Neural cell (in vitro differentiated cells): ENCODE results near the gene ABRACL. TPM values are rescaled to one million over a fixed set of nuclear protein-coding genes. Genes with fewer than 3 reads are reported as not detected.
"Not testable (repeated sequence)": the region's sequence is repeated elsewhere in the genome, so short reads cannot be mapped to it uniquely, and the experiment has no call there.

Experiments used
- H2AFZ ChIP-seq: fragments of 200-600, 300-800 bp; sonication (generic), shearing (Covaris generic); 2 replicates; pipeline ENCODE4 v1.6.0; 2014; ENCODE audit warnings: low read depth, mild to moderate bottlenecking, antibody characterized with exemption, low read length, moderate library complexity
- H3F3A ChIP-seq: fragments of 200-600 bp; shearing (Covaris generic); 2 replicates; pipeline ENCODE4 v1.6.1; 2016; ENCODE audit warnings: mild to moderate bottlenecking, moderate library complexity, mixed read lengths, antibody characterized with exemption, low read length; ENCODE audit not compliant: insufficient read depth, poor library complexity, severe bottlenecking
- H3K27ac ChIP-seq: fragments of 200-600, 300-800 bp; sonication (generic), shearing (Covaris generic); 2 replicates; pipeline ENCODE4 v1.5.1; 2014; ENCODE audit warnings: mild to moderate bottlenecking, low read length, moderate library complexity
- H3K27me3 ChIP-seq: fragments of 300-800, 200-600 bp; sonication (generic), shearing (Covaris generic); 2 replicates; pipeline ENCODE4 v1.6.0; 2014; ENCODE audit warnings: mild to moderate bottlenecking, low read depth, low read length, moderate library complexity; ENCODE audit not compliant: insufficient read depth
- H3K36me3 ChIP-seq: fragments of 300-800, 200-600 bp; sonication (generic), shearing (Covaris generic); 2 replicates; pipeline ENCODE4 v1.5.1; 2014; ENCODE audit warnings: mild to moderate bottlenecking, antibody characterized with exemption, low read length, moderate library complexity; ENCODE audit not compliant: insufficient read depth
- H3K4me2 ChIP-seq: fragments of 300-800, 200-600 bp; sonication (generic), shearing (Covaris generic); 2 replicates; pipeline ENCODE4 v1.6.0; 2014; ENCODE audit warnings: mild to moderate bottlenecking, low read length
- H3K4me3 ChIP-seq: fragments of 300-800, 200-600 bp; sonication (generic), shearing (Covaris generic); 2 replicates; pipeline ENCODE4 v1.5.1; 2014; ENCODE audit warnings: mild to moderate bottlenecking, low read length, moderate library complexity
- H3K79me2 ChIP-seq: fragments of 200-600 bp; shearing (Covaris generic); replicated peaks from 2 replicates; pipeline ENCODE4 v1.6.0; 2014; ENCODE audit warnings: mild to moderate bottlenecking, low read length, moderate library complexity; ENCODE audit not compliant: insufficient read depth
- H3K9ac ChIP-seq: fragments of 300-800, 200-600 bp; sonication (generic), shearing (Covaris generic); 2 replicates; pipeline ENCODE4 v1.6.1; 2016; ENCODE audit warnings: mild to moderate bottlenecking, low read length, mixed read lengths
- H3K9me2 ChIP-seq: fragments of 200-600 bp; shearing (Covaris generic); 2 replicates; pipeline ENCODE4 v1.6.1; 2016; ENCODE audit warnings: mild to moderate bottlenecking, low read length, mixed read lengths; ENCODE audit not compliant: insufficient read depth
- H3K9me3 ChIP-seq: fragments of 200-600, 300-800 bp; sonication (generic), shearing (Covaris generic); 2 replicates; pipeline ENCODE4 v1.6.1; 2016; ENCODE audit warnings: mild to moderate bottlenecking, mixed run types, low read length, moderate library complexity, mixed read lengths
- H4K20me1 ChIP-seq: fragments of 200-600 bp; shearing (Covaris generic); 2 replicates; pipeline ENCODE4 v1.6.1; 2016; ENCODE audit warnings: mild to moderate bottlenecking, mixed run types; ENCODE audit not compliant: insufficient read depth
- CTCF ChIP-seq: fragments of 450-650 bp; IDR thresholded peaks from 2 replicates; pipeline ENCODE4 v1.5.1; 2014; ENCODE audit warnings: antibody characterized with exemption, mild to moderate bottlenecking, moderate library complexity; ENCODE audit not compliant: poor library complexity, severe bottlenecking
- EP300 ChIP-seq: fragments of 450-650 bp; conservative IDR thresholded peaks from 2 replicates; pipeline ENCODE4 v1.6.1; 2014; ENCODE audit warnings: antibody characterized with exemption, mild to moderate bottlenecking, moderate library complexity; ENCODE audit not compliant: poor library complexity, severe bottlenecking
- EZH2 ChIP-seq: fragments of 200-600, 300-800 bp; shearing (Covaris generic), sonication (generic); IDR thresholded peaks from 2 replicates; pipeline ENCODE4 v1.6.1; 2014; ENCODE audit warnings: antibody characterized with exemption, low read length, borderline replicate concordance, mild to moderate bottlenecking; ENCODE audit not compliant: insufficient read depth, poor library complexity, severe bottlenecking
- MXI1 ChIP-seq: fragments of 450-650 bp; conservative IDR thresholded peaks from 2 replicates; pipeline ENCODE4 v1.6.1; 2014; ENCODE audit warnings: antibody characterized with exemption, mild to moderate bottlenecking; ENCODE audit not compliant: poor library complexity, severe bottlenecking
- POLR2AphosphoS5 ChIP-seq: IDR thresholded peaks from 2 replicates; pipeline ENCODE4 v1.6.1; 2012
- RAD21 ChIP-seq: fragments of 450-650 bp; conservative IDR thresholded peaks from 2 replicates; pipeline ENCODE4 v1.6.1; 2014; ENCODE audit warnings: antibody characterized with exemption, mild to moderate bottlenecking, moderate library complexity
- SMC3 ChIP-seq: fragments of 450-650 bp; conservative IDR thresholded peaks from 2 replicates; pipeline ENCODE4 v1.6.1; 2014; ENCODE audit warnings: antibody characterized with exemption, mild to moderate bottlenecking, moderate library complexity; ENCODE audit not compliant: poor library complexity
- TAF1 ChIP-seq: IDR thresholded peaks from 2 replicates; pipeline ENCODE4 v1.6.1; 2012; ENCODE audit warnings: low read depth
- polyA plus RNA-seq: library from polyadenylated mRNA; depleted of rRNA; stranded (reverse); fragments of >200 nt; gene quantifications from 2 replicates; pipeline ENCODE4 v1.2.3, GENCODE V29; 2014
- TF ChIP-seq, protein P1 (sequence below): IDR thresholded peaks from 2 replicates; pipeline ENCODE4 v1.6.1; 2012; ENCODE audit warnings: borderline replicate concordance

Gene ABRACL
- polyA plus RNA-seq, 1 donor from 2014 or later: 201 TPM

DNA sequence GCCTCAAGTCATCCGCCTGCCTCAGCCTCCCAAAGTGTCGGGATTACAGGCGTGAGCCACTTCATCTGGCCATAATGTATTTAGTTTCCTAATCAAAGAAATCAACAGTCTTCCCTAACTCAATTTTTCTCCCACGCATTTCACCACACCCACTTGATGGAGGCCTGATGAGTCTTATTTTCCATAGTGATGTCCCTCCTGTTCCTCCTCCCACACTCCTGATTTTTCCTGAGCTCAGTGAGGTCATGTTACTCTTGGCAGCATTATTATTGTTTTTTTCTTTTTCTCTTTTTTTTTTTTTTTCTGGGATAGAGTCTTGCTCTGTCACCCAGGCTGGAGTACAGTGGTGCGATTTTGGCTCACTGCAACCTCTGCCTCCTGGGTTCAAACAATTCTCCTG, 8.9 kb downstream of the ABRACL start:
- H3K27me3 ChIP-seq: no peaks in the 10 kb centered on the region
- H4K20me1 ChIP-seq: no peaks in the 10 kb centered on the region
- peaks cover 18% of the 10 kb centered on the region for H3K79me2 ChIP-seq
- H3K9ac ChIP-seq: no peak overlapping the region
- H3K9me3 ChIP-seq: no peaks in the 10 kb centered on the region
- H2AFZ ChIP-seq: no peak overlapping the region
- no peak overlapping the region for H3K27ac ChIP-seq
- peaks cover 7% of the 10 kb centered on the region for H3K36me3 ChIP-seq
- H3K4me2 ChIP-seq: no peak overlapping the region
- TF ChIP-seq POLR2AphosphoS5 (no peak), CTCF (no peak)
- TF ChIP-seq, protein P1, sequence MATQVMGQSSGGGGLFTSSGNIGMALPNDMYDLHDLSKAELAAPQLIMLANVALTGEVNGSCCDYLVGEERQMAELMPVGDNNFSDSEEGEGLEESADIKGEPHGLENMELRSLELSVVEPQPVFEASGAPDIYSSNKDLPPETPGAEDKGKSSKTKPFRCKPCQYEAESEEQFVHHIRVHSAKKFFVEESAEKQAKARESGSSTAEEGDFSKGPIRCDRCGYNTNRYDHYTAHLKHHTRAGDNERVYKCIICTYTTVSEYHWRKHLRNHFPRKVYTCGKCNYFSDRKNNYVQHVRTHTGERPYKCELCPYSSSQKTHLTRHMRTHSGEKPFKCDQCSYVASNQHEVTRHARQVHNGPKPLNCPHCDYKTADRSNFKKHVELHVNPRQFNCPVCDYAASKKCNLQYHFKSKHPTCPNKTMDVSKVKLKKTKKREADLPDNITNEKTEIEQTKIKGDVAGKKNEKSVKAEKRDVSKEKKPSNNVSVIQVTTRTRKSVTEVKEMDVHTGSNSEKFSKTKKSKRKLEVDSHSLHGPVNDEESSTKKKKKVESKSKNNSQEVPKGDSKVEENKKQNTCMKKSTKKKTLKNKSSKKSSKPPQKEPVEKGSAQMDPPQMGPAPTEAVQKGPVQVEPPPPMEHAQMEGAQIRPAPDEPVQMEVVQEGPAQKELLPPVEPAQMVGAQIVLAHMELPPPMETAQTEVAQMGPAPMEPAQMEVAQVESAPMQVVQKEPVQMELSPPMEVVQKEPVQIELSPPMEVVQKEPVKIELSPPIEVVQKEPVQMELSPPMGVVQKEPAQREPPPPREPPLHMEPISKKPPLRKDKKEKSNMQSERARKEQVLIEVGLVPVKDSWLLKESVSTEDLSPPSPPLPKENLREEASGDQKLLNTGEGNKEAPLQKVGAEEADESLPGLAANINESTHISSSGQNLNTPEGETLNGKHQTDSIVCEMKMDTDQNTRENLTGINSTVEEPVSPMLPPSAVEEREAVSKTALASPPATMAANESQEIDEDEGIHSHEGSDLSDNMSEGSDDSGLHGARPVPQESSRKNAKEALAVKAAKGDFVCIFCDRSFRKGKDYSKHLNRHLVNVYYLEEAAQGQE: no peak
- H3K4me3 ChIP-seq: no peak overlapping the region
- H3F3A ChIP-seq: no peaks in the 10 kb centered on the region
- no peaks in the 10 kb centered on the region for H3K9me2 ChIP-seq

GRCh38 chr6:139044250-139044649, 15.7 kb downstream of the ABRACL start:
- H3K36me3 ChIP-seq: peaks cover 13% of the 10 kb centered on the region
- H4K20me1 ChIP-seq: no peaks in the 10 kb centered on the region
- no peak overlapping the region for H3K4me2 ChIP-seq
- no peak overlapping the region for H3K4me3 ChIP-seq
- H3K79me2 ChIP-seq: no peaks in the 10 kb centered on the region
- H2AFZ ChIP-seq: no peak overlapping the region
- H3F3A ChIP-seq: no peaks in the 10 kb centered on the region
- TF ChIP-seq EZH2: no peak
- no peaks in the 10 kb centered on the region for H3K9me2 ChIP-seq
- H3K27ac ChIP-seq: no peak overlapping the region
- H3K9me3 ChIP-seq: no peaks in the 10 kb centered on the region
- H3K27me3 ChIP-seq: no peaks in the 10 kb centered on the region
- H3K9ac ChIP-seq: no peak overlapping the region

GRCh38 chr6:139047677-139048076, 19.1 kb downstream of the ABRACL start:
- Histone ChIP-seq H3K27ac (no peak overlapping the region), H3K4me3 (no peak overlapping the region), H3K27me3 (no peaks in the 10 kb centered on the region), H3K9me2 (no peaks in the 10 kb centered on the region), H3F3A (no peaks in the 10 kb centered on the region), H3K36me3 (peaks cover 5% of the 10 kb centered on the region), H4K20me1 (no peaks in the 10 kb centered on the region), H3K9ac (no peak overlapping the region), H3K79me2 (no peaks in the 10 kb centered on the region), H3K9me3 (no peaks in the 10 kb centered on the region), H2AFZ (no peak overlapping the region), H3K4me2 (no peak overlapping the region)
- no peak for TF ChIP-seq MXI1
- TF ChIP-seq EZH2: no peak
- no peak for TF ChIP-seq POLR2AphosphoS5
- no peak for TF ChIP-seq SMC3
- TF ChIP-seq, protein P1: peak; percentile 83
- no peak for TF ChIP-seq EP300
- no peak for TF ChIP-seq TAF1
- no peak for TF ChIP-seq RAD21

DNA sequence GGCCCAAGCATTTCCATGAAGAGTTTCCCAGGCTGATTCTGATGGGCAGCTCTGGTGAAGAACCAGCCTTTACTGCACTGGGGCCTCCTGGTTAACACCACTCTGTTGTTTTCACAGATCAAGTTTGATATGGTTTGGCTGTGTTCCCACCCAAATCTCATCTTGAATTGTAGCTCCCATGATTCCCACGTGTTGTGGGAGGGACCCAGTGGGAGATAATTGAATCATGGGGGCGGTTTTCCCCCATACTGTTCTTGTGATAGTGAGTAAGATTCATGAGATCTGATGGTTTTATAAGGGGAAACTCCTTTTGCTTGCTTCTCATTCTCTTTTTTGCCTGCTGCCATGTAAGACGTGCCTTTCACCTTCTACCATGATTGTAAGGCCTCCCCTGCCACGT, 20.4 kb downstream of the ABRACL start:
- not testable (repeated sequence) for H4K20me1 ChIP-seq, H3K27me3 ChIP-seq, H3K4me2 ChIP-seq, H3K4me3 ChIP-seq, H2AFZ ChIP-seq, H3K27ac ChIP-seq, H3K9me2 ChIP-seq, H3K9me3 ChIP-seq, H3K9ac ChIP-seq, H3K79me2 ChIP-seq, H3K36me3 ChIP-seq, H3F3A ChIP-seq
